Spleen (tissue), 11 donors: Measurements from ENCODE around the gene TAGAP. TPM values are rescaled to one million over a fixed set of nuclear protein-coding genes. Genes with fewer than 3 reads are reported as not detected.

Experiments
- DNase-seq: peaks from one replicate; pipeline ENCODE4 v3.0.0-alpha.2; 2020
- H3K27ac ChIP-seq, 8 donors: fragments of 200-600 bp; sonication (generic) in 7 of 8; 1 replicate in 4 of 8; 2 replicates in 4 of 8; pipeline versions ENCODE4 v1.5.0 to v1.8.0; 2016 to 2021; ENCODE audit warnings: inconsistent platforms in 4 of 8, mild to moderate bottlenecking in 4 of 8, moderate library complexity in 1 of 8
- H3K27me3 ChIP-seq, 7 donors: fragments of 200-600 bp; sonication (generic) in 6 of 7; replicated peaks in 1 of 7; 1 replicate in 4 of 7; 2 replicates in 3 of 7; pipeline versions ENCODE4 v1.5.0 to v1.8.0; 2016 to 2021; ENCODE audit warnings: inconsistent platforms in 3 of 7, mild to moderate bottlenecking in 1 of 7
- H3K36me3 ChIP-seq, 6 donors: fragments of 200-600 bp; sonication (generic) in 5 of 6; 1 replicate in 4 of 6; 2 replicates in 2 of 6; pipeline versions ENCODE4 v1.5.0 to v1.8.0; 2016 to 2021; ENCODE audit warnings: inconsistent platforms in 2 of 6
- H3K4me1 ChIP-seq, 6 donors: fragments of 200-600 bp; sonication (generic) in 5 of 6; 1 replicate in 3 of 6; 2 replicates in 3 of 6; pipeline versions ENCODE4 v1.5.0 to v1.8.0; 2016 to 2021; ENCODE audit warnings: inconsistent platforms in 3 of 6
- H3K4me3 ChIP-seq, 8 donors: fragments of 200-600 bp; sonication (generic) in 7 of 8; 1 replicate in 4 of 8; 2 replicates in 4 of 8; pipeline versions ENCODE4 v1.5.0 to v1.8.0; 2016 to 2021; ENCODE audit warnings: inconsistent platforms in 4 of 8, mild to moderate bottlenecking in 4 of 8, moderate library complexity in 2 of 8
- H3K9me3 ChIP-seq, 8 donors: fragments of 200-600 bp; sonication (generic) in 7 of 8; 1 replicate in 4 of 8; 2 replicates in 4 of 8; pipeline versions ENCODE4 v1.5.0 to v1.8.0; 2016 to 2021; ENCODE audit warnings: inconsistent platforms in 4 of 8
- POLR2A ChIP-seq, 3 donors: fragments of 450-650 bp; IDR thresholded peaks; one replicate each; pipeline ENCODE4 v1.5.1; 2017; ENCODE audit warnings: antibody characterized with exemption in 3 of 3, mild to moderate bottlenecking in 1 of 3
- POLR2AphosphoS5 ChIP-seq, 3 donors: sonication (generic); formaldehyde crosslinking; IDR thresholded peaks; one replicate each; pipeline ENCODE4 v1.5.1; 2017; ENCODE audit warnings: antibody characterized with exemption in 3 of 3
- WGBS, 5 donors: extraction: QIAGEN DNeasy Blood & Tissue Kit in 3 of 5; methylation state at CpG; one replicate each; pipeline versions ENCODE4 v1.1.5 to v1.1.7; 2013 to 2018; 5-methylcytosine and 5-hydroxymethylcytosine counted together
- intact Hi-C: fragments of 100-400 bp; cut with DNase I; formaldehyde crosslinking; loops from one replicate; pipeline ENCODE4 v1.15.0; 2023; ENCODE audit warnings: low total_unique reads
- polyA plus RNA-seq, 3 donors: library from polyadenylated mRNA; stranded (reverse); fragments of 200-250 nt; gene quantifications; one replicate each; pipeline ENCODE4 v1.2.1, GENCODE V29; 2013
- total RNA-seq, 7 donors: library from RNA; depleted of rRNA in 3 of 7; stranded (reverse); fragments of >200 nt in 3 of 7; fragmentation: NEBNext Ultra II Directional in 4 of 7; extraction: Animal tissue kit (Norgen Biotek cat#: 25700) in 4 of 7; gene quantifications; one replicate each; pipeline versions ENCODE4 v1.1.0 to v1.2.1, GENCODE V29; 2016 to 2021
- TF ChIP-seq, protein P1 (sequence below), 11 experiments: fragments of 200-600 bp in 7 of 11; fragments of 450-650 bp in 4 of 11; sonication (generic) in 4 of 11; IDR thresholded peaks in 8 of 11; conservative IDR thresholded peaks in 3 of 11; 1 replicate in 7 of 11; 2 replicates in 4 of 11; pipeline versions ENCODE4 v1.4.0 to v1.8.0; 2016 to 2021; ENCODE audit warnings: antibody characterized with exemption in 11 of 11, inconsistent platforms in 4 of 11, mild to moderate bottlenecking in 1 of 11
- donor health status: healthy with polysubstance abuse.
- donor health status: DM: no; HTN: no; CAD: no; lungs with moderate emphysema.
- donor health status: DM: no; HTN: no; CAD: no.
- donor health status: Bipolar disorder and iron deficiency.
- donor health status: healthy.
- donor health status: DM: no; HTN: no; CAD: no.
- donor health status: DM: yes; HTN: yes; CAD: no.

Gene TAGAP
- total and polyA plus RNA-seq, 10 donors: 13.6 to 63.9 (median 44.2) TPM

DNA sequence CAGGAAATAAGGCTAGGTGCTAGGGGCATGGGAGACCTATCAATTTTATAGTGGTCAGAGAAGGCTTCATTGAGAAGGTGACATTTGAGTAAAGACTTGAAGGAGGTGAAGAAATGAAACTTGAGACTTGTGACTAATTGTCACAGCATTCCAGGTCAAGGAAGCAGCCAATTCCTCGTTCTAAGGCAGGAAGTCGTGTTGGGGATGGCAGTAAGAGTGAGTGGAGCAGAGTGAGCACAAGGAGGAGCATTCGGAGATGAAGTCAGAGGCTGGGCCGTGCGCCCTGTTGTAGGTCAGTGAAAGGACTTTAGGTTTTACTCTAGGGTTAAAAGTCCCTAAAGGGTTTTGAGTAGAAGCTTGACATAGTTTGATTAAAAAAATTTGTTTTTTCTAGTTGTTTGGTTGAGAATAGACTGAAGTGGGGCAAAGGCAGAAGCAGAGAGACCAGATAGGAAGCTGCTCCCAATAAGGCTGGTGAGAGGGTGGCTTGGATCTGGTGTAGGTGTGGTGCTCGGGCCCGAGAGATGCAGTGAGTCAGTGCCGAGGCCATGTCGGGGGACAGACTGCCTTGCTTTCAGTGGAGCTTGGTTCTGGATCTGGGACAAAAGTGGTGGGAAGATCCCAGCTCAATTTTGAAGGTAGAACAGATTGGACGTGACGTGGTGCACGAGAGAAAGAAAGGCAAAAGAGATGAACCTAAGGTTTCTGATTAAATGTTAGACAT, 42.2 kb downstream of the TAGAP start:
- Histone ChIP-seq H3K4me1 (peaks cover 11 to 30% (median 20%) of the 10 kb centered on the region in 6 donors), H3K9me3 (no peaks in the 10 kb centered on the region), H3K27ac (no peak overlapping the region), H3K27me3 (no peaks in the 10 kb centered on the region), H3K36me3 (no peaks in the 10 kb centered on the region), H3K4me3 (no peak overlapping the region)
- TF ChIP-seq, protein P1, sequence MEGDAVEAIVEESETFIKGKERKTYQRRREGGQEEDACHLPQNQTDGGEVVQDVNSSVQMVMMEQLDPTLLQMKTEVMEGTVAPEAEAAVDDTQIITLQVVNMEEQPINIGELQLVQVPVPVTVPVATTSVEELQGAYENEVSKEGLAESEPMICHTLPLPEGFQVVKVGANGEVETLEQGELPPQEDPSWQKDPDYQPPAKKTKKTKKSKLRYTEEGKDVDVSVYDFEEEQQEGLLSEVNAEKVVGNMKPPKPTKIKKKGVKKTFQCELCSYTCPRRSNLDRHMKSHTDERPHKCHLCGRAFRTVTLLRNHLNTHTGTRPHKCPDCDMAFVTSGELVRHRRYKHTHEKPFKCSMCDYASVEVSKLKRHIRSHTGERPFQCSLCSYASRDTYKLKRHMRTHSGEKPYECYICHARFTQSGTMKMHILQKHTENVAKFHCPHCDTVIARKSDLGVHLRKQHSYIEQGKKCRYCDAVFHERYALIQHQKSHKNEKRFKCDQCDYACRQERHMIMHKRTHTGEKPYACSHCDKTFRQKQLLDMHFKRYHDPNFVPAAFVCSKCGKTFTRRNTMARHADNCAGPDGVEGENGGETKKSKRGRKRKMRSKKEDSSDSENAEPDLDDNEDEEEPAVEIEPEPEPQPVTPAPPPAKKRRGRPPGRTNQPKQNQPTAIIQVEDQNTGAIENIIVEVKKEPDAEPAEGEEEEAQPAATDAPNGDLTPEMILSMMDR (IDR thresholded peaks at IDR 0.05 in 8 of 11, conservative IDR thresholded peaks at IDR 0.05 in 3 of 11): no peak
- TF ChIP-seq POLR2A (IDR thresholded peaks at IDR 0.05) (no peak), POLR2AphosphoS5 (IDR thresholded peaks at IDR 0.05) (no peak)
- DNase-seq: no peak
- intact Hi-C loops: loop anchor here (10.0 kb wide), 2 partner anchors 102 to 132 kb away; no protein-coding TSS in a partner anchor
- 85 to 94% (median 90%) methylated on average over 12 of the region's 12 CpGs for WGBS, 5 donors

DNA sequence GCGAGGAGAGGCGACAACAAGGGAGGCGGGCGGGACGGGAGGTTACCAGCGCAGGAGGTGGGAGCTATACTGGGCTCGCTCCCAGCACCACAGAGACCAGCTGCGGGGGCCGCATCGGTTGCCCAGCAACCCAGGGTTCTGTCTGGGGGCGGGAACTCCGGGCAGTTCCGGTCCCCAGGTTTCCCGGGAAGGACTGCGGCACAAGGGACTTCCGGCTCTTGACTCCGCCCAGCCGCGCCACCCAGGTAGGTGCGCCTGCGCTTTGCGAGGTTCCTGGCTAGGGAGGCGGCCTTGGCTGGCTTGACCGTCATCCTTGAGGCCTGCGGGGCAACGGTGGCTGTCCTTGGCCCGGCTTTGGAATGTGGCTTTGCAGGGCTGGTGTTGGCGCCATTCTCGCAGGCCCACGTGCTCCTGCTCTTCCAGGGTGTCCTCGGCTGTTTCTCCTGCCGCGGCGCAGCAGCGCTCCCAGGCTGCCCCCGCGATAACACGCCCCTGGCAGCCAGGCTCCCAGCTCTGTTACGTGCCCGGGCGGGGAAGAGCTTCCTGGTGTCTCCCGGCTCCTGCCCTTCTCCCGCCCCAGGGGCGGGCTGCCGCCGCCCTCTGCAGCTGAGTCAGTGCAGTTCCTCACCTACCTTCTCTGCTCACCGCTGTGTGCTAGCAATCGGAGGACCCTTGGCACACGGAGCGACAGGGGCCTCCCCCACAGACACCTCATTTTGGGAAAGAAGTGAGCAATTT, 45.0 kb downstream of the TAGAP start, which contains the start of gene RSPH3:
Gene RSPH3 (minus strand): TSS at position 537 of the 738 bp plus-strand sequence. CDS start 652 bp downstream, outside the sequence.
- peak within 1 kb of the TSS; percentile 61 to 94 (median 82) for H3K4me3 ChIP-seq
- no peaks in the 10 kb centered on the region for H3K36me3 ChIP-seq
- WGBS, 5 donors: 0 to 1% (median 0%) methylated on average over 44 to 50 of the region's 50 CpGs
- H3K27ac ChIP-seq: peak within 1 kb of the TSS; percentile 73 to 95 (median 88)
- H3K27me3 ChIP-seq: no peaks in the 10 kb centered on the region
- TF ChIP-seq POLR2A (IDR thresholded peaks at IDR 0.05): peak in 2 of 3 donors; percentile 24 to 45
- TF ChIP-seq POLR2AphosphoS5 (IDR thresholded peaks at IDR 0.05): peak; percentile 95 to 96 (median 96)
- TF ChIP-seq, protein P1 (IDR thresholded peaks at IDR 0.05 in 8 of 11, conservative IDR thresholded peaks at IDR 0.05 in 3 of 11): peak in 5 of 11 experiments; percentile 17 to 40 (median 20)
- H3K4me1 ChIP-seq: peaks cover 11 to 35% (median 20%) of the 10 kb centered on the region in 6 donors
- no peaks in the 10 kb centered on the region for H3K9me3 ChIP-seq
- intact Hi-C loops: loop anchor here (10.0 kb wide), 2 partner anchors 105 to 135 kb away; no protein-coding TSS in a partner anchor
- peak; percentile 97 for DNase-seq

DNA sequence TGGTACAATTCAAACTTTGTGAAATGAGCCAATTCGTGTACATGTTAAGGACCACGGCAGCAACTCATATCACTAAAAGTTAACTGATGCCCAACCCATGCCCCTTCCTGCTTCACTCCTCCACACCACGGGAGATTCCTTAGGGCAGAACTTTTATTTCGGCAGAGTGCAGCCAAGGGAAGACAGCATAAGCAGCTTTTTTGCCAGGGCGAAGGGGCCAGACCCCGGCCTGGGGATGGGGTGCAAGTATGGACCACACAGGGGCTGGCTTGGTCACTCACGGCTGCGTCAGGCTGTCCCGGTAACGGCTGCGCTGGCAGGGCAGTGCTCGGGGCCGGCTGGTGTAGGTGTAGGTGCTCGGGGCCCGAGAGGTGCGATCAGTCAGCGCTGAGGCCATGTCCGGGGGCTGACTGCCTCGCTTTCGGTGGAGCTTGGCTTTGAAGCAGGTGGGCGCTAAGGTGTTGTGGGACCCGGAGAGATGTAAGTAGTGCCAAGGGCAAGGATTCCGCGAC, 45.6 kb downstream of the TAGAP start:
- Histone ChIP-seq H3K27ac (peak overlapping the region; percentile 73 to 95 (median 88)), H3K4me1 (peaks cover 11 to 35% (median 20%) of the 10 kb centered on the region in 6 donors), H3K4me3 (peak overlapping the region; percentile 61 to 94 (median 82)), H3K9me3 (no peaks in the 10 kb centered on the region), H3K36me3 (no peaks in the 10 kb centered on the region), H3K27me3 (no peaks in the 10 kb centered on the region)
- TF ChIP-seq, protein P1 (IDR thresholded peaks at IDR 0.05 in 8 of 11, conservative IDR thresholded peaks at IDR 0.05 in 3 of 11): no peak
- TF ChIP-seq POLR2AphosphoS5 (IDR thresholded peaks at IDR 0.05): no peak
- TF ChIP-seq POLR2A (IDR thresholded peaks at IDR 0.05): no peak
- DNase-seq: no peak
- 1 to 3% (median 1%) methylated on average over 21 to 24 of the region's 24 CpGs for WGBS, 5 donors
- intact Hi-C loops: no loop called here
